HG03457 (cell line): ENCODE measurements around the gene DGCR2.
"Not testable (repeated sequence)": the region's sequence is repeated elsewhere in the genome, so short reads cannot be mapped to it uniquely, and the experiment has no call there.

Source experiments
- ATAC-seq: cut with Tn5 transposase; IDR thresholded peaks from one replicate; pipeline ENCODE4 v1.9.1; 2021; ENCODE audit warnings: moderate number of reproducible peaks; ENCODE audit not compliant: unreplicated experiment

DGCR2 gene

GRCh38 chr22:19044381-19044780, 77.8 kb downstream of the DGCR2 start:
- ATAC-seq: no peak

GRCh38 chr22:19043121-19044085, 78.8 kb downstream of the DGCR2 start:
- no peak for ATAC-seq

GRCh38 chr22:19042285-19043120, 79.7 kb downstream of the DGCR2 start:
- ATAC-seq: no peak

GRCh38 chr22:19041704-19042074, 80.5 kb downstream of the DGCR2 start:
- no peak for ATAC-seq

GRCh38 chr22:19040888-19041703, 81.1 kb downstream of the DGCR2 start:
- ATAC-seq: no peak

- no peak for ATAC-seq
These were observed 81.8 kb downstream of the DGCR2 start for GRCh38 chr22:19040391-19040861.

- no peak for ATAC-seq
These were observed 82.4 kb downstream of the DGCR2 start for GRCh38 chr22:19039796-19040280.

DNA sequence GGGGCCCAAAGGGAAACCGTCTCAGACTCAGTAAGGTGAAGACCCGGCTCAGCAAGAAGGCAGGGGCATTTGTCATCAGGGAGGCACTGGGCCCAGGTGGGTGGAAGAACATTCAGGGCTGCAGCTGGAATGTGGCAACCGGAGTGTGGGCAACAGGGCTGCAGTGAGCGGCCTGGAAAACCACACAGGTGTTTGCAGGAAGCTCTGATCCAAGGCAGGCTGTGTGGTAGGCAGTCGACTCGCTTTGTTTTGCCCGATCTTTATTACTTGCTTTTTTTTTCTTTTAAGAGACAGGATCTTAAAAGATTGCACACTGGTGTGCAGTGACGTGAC, 82.8 kb downstream of the DGCR2 start:
- ATAC-seq: no peak

- ATAC-seq: no peak
These were observed 83.3 kb downstream of the DGCR2 start for GRCh38 chr22:19038728-19039447.

- ATAC-seq: no peak
These were observed 84.1 kb downstream of the DGCR2 start for GRCh38 chr22:19038164-19038546.

GRCh38 chr22:19037282-19038163, 84.7 kb downstream of the DGCR2 start:
- no peak for ATAC-seq

DNA sequence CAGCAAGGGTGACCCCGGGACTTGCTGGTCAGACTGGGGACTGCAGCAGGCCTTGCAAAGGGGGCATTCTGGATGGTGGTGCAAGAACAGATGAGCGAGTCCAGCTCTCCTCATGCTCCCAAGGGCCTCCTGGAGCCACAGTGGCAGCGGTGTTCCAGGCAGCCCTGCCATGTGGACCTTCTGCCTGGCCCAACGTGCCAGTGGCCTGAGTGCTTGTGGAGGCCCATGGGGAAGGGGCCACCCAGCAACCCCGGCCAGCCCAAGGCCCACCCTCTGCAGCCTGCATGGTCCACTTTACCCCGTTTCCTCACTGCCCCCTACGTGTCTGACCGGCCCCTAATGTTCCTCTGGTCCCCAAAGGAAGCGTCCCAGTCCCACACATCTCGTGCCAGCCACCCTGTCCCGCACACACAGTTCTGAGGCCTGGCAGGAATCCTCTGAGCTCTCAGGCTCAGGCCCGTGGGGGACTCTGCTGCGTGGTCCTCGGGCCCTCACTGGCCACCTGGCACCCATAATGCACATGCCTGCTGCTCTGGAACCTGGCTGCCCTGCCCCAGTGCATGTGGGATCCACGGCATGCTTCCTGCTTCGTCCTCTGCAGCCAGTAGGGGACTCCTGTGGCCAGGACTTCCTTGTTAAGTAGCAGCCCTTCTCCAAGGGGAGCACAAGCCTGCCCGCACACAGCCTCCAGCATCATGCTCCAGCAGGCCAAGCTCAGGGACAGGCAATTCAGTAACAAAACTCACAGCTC, 85.5 kb downstream of the DGCR2 start:
- ATAC-seq: no peak

- ATAC-seq: no peak
These were observed 86.0 kb downstream of the DGCR2 start for GRCh38 chr22:19036229-19036522.

DNA sequence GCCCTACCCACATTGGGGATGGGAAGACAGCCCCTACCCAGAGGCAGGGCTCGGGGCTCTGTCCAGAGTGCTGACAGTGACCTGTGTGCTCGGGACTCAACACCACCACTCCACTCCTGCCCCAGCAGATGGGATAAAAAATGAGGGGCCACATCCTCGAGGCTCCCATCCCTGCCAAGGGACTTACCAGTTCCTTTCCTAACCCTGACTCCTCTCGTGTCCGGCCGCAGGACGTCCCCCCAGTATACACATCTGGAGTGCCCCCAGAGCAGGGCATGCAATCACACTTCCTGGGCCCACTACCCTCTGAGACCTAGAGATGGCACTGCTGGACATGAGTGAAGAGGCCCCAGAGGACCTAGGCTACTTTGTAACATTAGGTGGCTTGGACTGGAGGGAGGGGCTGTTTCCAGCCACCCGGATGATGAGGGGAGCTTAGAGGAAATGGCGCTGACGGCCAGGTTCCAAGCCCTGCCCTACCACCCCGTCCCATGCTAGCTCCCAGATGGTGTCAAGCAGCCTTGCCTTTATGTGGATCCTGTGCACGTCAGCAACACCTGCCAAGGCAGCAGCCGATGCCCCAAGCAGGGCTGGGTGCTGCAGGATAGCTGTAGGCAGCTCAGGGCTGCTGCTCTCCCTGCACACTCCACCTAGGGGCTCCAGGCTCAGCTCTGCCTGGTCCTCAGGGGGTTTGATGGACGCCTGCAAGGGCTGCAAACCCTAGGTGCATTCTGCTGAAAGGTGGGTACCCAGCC, 86.6 kb downstream of the DGCR2 start:
- ATAC-seq: no peak

DNA sequence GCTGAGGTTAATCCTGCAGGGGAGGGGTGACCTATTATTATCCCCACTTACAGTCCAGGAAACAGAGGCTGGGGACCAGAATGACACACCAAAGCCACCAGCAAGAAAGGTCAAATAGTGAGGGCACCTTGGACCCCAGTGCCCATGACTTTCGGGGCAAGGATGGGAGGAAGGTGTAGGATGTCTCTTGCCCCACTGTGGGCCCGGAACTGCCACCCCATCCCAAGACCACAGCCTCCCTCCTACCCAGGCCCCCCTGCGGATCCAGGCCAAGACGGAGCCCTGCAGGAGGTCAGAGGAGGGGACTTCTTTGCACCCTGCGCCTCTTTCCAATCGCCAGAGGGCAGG, 87.1 kb downstream of the DGCR2 start:
- ATAC-seq: not testable (repeated sequence)

DNA sequence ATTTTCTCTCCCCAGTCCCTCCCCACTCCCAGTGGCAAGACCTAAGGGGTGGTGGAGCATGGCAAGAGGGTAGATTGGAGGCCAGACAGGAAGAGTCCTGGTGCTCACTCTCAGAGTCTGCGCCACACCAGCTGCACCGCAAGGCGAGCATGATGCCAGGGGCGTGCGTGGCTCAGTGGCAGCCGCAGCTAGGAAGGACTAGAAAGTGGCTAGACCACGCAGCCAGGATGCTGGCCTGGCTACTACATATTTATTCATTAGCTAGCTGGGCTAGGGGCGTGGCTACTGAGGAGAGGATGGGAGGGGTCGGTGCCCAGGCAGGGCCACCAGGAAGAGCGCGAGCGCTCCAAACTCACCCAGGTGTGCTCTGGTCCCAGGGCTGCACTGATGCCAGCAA, 87.5 kb downstream of the DGCR2 start:
- ATAC-seq: not testable (repeated sequence)

DNA sequence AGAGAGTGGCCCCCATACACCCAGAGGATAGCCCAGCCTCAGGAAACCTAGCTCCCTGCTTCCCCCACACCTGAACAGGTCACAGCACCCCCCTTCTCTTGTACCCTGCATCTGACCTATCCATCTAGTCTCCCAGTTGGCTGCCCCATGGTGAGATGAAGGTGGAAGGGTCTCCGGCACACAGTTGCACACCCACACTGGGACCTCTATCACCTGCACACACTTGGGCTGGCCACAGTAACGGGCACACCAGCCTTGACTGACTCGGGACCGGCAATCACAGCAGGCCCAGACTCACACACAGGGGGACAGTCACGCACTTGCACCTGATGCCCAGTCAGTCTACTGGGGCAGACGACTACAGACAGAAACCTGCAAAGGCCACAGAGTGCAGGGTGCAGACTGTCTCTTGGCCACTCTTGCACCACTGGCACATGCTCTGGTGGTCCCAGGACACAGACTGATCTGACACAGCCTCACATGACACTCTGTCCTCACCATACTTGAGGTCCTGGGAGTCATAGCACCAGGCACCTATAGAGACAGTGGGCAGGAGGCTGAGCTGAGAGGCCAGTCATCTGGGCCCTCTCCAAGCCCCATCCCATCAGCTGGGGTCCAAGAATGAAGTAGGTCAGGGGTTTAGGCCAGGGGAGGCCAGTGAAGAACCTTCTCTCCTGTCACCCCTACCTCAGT, 88.0 kb downstream of the DGCR2 start:
- not testable (repeated sequence) for ATAC-seq

GRCh38 chr22:19033568-19033905, 88.7 kb downstream of the DGCR2 start:
- ATAC-seq: not testable (repeated sequence)
